Head of caudate nucleus (tissue), 42 donors: ENCODE results near the gene SPRR1A.
"Not testable (repeated sequence)": the region's sequence is repeated elsewhere in the genome, so short reads cannot be mapped to it uniquely, and the experiment has no call there.

Experiments
- DNase-seq, 42 donors: peaks; one replicate each; pipeline versions ENCODE4 v3.0.0 to v3.0.0-alpha.2; 2020 to 2021; ENCODE audit warnings: mixed read lengths in 7 of 42
- intact Hi-C: fragments of 100-400 bp; cut with DNase I; formaldehyde crosslinking; loops from one replicate; pipeline ENCODE4 v1.15.0; 2022

SPRR1A gene

DNA sequence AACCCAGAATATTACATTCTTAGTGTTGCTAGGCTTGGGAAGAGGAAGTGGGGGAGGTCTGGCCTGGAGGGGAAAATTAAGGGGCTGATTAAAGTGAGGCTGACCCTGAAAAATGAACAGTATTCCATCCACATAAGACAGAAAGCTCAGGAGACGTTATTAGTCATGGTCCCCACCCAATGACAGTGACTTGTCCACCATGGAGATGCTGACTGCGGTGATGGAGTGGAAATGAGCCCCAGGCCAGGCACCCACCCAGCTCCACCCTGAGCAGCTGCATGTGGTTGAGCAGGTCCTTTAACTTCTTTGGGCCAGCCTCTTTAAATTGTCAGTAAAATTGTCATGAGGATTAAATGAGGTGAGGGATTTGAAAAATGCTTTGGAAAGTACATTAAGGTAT lies 14.8 kb upstream of the SPRR1A start:
- intact Hi-C loops = no loop called here
- DNase-seq = no peak

DNA sequence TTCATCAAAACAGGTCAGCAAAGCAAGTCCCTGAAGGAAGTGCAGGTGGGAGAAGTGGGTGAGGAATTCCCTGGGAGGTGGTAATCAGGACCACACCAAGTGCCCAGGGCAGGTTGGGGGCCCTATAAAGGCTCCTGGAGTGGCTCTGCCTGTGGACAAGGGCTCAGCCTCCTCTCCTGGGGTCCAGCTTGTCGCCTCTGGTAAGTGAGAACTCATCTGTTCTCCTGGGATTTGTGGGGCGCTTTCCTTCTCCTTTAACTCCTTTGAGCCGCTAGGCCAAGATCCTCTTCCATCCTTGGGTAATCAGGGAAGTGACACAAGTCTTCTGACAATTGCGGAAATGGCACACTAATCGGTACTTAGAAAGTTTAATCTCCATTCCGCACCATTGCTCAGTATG lies 13.4 kb upstream of the SPRR1A start, which contains the start of gene SPRR4:
TSS of gene SPRR4 (plus strand) at position 154 of the 400 bp plus-strand sequence. CDS start 1,243 bp downstream, outside the sequence.
- peak in 1 of 42 donors; percentile 28 for DNase-seq
- intact Hi-C loops = no loop called here

DNA sequence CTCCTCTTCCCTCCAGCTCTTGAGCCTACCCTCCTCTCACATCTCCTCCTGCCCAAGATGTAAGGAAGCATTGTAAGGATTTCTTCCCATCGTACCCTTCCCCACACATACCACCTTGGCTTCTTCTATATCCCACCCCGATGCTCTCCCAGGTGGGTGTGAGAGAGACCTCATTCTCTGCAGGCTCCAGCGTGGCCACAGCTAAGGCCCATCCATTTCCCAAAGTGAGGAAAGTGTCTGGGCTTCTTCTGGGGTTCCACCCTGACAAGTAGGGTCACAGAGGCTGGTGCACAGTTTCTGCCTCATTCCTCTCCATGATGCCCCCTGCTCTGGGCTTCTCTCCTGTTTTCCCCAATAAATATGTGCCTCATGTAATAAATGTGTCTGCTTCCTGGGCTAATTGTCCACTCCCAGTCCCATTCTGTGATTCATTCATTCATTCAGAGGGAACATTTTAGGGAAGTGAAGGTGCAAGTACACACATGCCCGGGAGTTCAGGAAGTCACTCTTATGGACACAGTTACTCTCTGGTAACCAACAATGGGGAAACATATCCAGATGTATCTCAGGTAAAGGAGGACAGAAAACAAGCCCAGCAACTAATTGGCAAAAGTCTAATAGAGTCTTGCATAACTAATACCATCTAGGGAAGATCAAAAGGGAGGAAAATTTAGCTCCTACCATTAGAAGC lies 11.5 kb upstream of the SPRR1A start:
- peak in 1 of 42 donors; percentile 13 for DNase-seq
- intact Hi-C loops = no loop called here

DNA sequence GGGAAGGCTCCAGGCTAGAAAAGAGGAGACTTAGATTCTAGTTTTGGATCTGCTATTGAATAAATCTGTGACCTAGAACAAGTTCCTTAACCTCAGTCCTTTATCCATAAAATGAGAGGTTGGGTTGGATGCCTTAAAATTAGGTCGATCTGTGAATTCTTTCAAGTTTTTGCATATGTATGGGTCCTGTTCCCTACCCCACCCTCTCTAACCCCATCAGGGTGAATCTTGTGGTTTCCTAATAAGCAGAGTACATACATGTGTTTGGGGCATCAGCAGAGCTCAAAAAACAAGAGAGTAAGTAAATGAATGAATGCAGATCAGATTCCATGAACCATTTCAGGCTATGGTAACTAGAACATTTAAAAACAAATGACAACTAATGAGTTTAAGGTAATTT lies 7.2 kb upstream of the SPRR1A start:
- intact Hi-C loops = no loop called here
- no peak for DNase-seq

DNA sequence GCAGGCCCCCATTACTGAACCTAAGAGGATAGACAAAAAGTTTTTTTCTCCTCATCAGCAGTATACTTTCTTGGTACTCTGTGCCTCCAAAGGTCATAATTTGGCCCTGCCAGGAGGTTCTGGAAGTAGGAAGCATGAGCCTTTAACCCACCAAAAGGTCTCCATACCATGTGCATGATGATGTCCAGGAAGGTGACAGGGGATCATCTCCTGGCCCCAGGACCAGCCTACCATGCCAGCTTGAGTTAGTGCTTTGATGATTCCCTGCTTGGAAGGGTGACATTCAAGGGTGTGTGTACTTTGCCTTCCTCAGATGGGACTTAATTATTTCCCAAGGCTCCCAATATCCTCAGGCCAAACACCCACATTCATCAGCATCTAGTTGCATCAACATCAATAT lies 6.3 kb upstream of the SPRR1A start:
- intact Hi-C loops = no loop called here
- peak in 1 of 42 donors; percentile 7 for DNase-seq

DNA sequence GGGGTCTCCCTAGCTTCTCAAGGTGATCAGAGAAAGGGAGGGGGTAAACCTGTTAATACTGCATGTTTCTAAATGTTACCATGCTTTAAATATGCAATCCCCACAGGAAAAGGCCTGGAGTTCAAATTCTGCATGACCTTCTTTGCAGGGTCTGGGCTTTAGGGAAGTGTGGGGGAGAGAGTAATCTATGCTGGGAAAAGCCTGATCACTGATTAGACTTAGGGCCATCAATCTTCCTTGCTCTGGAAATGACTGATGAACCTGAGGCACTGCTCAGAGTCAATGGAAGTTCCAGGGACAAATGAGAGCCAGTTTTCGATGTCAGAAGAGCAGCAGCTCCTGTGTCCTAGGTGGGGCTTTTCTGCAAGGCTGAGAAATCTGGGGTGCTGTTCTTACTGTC lies 3.2 kb upstream of the SPRR1A start:
- intact Hi-C loops = no loop called here
- DNase-seq = peak in 1 of 42 donors; percentile 4

GRCh38 chr1:152981146-152981871 lies 2.6 kb upstream of the SPRR1A start:
- peak in 1 of 42 donors; percentile 24 for DNase-seq
- intact Hi-C loops = no loop called here

- peak in 1 of 42 donors; percentile 8 for DNase-seq
- intact Hi-C loops = no loop called here
Measured at GRCh38 chr1:152982076-152982475, 1.8 kb upstream of the SPRR1A start.

DNA sequence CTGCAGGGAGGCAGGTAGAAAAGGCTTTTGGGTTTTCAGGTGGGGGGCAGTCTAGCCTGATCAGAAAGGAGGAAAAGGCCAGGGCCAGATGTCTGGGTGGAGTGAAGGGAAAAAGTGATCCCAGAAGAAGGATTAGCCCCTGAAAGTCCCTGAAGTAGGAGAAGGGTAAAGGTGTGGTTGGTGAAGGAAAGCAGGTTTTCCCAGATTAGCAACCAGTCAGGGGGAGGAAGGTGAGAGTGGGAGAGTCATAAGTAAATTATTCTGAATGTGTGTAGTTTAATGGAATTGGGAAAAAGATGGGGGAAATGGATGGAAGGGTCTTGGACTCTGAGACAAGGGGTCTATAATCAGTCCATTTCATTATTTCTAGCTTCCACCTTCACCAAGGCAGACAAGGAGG lies 647 bp upstream of the SPRR1A start:
- DNase-seq = no peak
- intact Hi-C loops = no loop called here

DNA sequence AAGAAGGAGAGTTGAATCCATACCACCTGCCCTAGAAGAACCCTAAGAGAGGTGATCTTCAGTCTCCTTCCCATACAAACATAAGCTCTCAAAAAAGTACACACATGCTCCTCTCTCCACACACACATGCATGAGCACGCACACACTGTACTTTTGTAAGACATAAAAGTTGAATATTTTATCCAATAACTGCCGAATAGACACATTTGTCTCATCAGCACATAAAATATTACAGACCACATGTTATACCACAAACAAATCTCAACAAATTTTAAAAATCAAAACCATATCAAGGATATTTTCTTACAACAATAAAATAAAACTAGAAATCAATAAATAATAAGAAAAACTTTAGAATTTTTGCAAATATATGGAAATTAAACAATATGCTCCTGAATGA lies 2.7 kb downstream of the SPRR1A start:
- DNase-seq = no peak
- intact Hi-C loops = no loop called here

- no peak for DNase-seq
- intact Hi-C loops = no loop called here
Measured at GRCh38 chr1:152993186-152993585, 9.3 kb downstream of the SPRR1A start.

DNA sequence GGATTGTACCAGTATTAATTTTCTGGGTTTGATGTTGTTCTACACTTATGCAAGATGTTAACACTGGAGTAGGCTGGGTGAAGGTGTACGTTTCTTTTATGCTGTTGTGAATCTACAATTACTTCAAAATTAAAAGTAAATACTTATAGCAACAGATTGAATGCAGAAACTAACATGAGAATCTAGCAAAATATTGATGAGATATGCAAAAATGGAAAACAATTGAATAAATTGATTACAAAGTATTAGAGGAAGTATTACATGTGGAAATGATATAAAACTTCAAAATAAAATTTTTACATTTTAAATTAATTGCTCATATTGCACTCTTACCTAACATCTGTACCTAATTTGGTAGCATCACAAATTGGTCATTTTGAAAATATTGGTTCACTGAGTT lies 12.0 kb downstream of the SPRR1A start:
- intact Hi-C loops = no loop called here
- DNase-seq = no peak

DNA sequence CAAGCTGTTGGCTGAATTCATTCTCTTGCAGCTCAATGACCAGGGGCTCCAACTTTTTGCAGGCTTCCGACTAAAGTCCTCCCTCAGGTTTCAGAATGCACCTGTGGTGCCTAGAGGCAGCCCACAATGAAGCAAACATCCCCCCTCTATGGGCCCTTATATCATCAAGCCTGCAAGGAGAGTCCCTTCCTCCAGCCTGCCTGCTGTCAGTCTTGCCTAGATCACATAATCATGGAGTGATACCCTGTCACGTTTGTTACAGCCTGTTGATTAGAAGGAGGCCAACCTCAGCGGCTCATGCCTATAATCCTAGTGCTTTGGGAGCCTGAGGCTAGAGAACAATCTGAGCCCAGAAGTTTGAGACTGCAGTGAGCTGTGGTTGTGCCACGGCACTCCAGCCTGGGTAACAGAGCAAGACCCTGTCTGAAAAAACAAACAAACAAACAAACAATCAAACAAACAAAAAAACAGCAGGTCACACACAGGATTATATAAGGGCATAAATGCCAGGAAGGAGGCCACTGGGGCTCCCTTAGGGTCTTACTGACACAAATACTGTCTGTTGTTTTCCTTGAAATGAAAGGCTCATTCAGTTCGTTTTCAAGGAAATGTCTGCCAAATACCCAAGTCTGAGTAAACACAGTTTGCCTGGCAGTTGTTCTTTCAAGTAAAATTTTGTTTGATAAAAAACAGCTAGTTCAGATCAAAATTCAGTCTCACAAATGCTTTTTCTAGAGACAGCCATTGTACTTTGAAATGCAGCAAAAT lies 12.9 kb downstream of the SPRR1A start:
- DNase-seq = peak in 9 of 42 donors; percentile 3 to 59 (median 17)

GRCh38 chr1:152997901-152998300 lies 14.0 kb downstream of the SPRR1A start:
- no peak for DNase-seq
- intact Hi-C loops = no loop called here

More for the DNA sequence above, 12.9 kb downstream of the SPRR1A start:
- intact Hi-C loops = no loop called here

DNA sequence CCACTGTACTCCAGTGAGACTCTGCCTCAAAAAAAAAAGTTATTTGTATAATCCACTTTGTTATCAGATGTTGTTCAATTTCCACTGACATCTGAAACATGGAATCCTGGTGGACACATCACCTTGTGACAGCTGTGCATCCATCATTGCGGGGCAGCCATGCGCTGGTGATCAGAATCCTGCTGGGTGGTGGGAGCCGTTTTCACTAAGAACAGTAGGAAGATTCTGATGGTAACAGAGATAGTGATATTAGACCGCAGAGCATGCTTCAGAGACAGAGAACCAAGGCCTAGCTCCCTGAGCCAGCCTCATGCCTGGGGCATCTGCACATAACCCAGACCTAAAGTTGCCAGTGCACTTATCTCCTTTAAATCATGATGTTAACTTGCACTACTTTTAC lies 14.6 kb downstream of the SPRR1A start:
- DNase-seq = no peak
- intact Hi-C loops = no loop called here

- intact Hi-C loops = no loop called here
- no peak for DNase-seq
Measured at GRCh38 chr1:152999818-153000217, 15.9 kb downstream of the SPRR1A start.

DNA sequence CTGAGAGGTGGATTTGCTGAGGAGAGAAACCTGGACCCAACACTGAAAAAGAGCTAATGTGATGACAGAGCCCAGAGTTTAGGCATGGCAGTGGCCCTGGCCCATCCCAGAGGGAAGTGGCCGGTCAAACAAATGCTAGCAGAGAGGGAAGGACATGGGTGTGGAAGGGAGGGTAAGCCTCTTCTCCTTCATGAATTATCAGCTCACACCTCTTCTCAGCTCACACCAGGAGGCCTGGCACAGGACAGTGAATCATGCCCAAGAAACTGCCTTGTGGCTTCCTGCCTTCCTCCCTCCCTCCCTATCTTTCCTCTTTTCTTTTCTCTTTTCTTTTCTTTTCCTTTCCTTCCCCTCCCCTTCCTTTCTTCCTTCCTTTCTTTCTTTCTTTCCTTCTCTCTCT lies 16.4 kb downstream of the SPRR1A start:
- DNase-seq = no peak
- intact Hi-C loops = no loop called here

GRCh38 chr1:153001382-153001781 lies 17.5 kb downstream of the SPRR1A start, which contains the start of gene SPRR3:
TSS of gene SPRR3 (plus strand) at chr1:153001749. CDS start at chr1:153003021, 1,272 bp downstream.
- no peak for DNase-seq
- intact Hi-C loops = no loop called here

DNA sequence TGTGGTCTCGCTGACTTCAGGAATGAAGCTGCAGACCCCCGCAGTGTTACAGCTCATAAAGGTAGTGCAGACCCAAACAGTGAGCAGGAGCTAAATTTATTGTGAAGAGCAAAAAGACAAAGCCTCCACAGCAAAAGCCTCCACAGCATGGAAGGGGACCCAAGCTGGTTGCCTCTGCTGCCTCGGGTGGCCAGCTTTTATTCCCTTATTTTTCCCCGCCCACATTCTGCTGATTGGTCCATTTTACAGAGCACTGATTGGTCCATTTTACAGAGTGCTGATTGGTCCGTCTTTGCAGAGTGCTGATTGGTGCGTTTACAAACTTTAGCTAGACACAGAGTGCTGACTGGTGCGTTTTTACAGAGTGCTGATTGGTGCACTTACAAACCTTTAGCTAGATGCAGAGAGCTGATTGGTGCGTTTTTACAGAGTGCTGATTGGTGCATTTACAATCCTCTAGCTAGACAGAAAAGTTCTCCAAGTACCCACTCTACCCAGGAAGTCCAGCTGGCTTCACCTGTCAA lies 27.4 kb downstream of the SPRR1A start:
- intact Hi-C loops, DNase-seq: not testable (repeated sequence)

DNA sequence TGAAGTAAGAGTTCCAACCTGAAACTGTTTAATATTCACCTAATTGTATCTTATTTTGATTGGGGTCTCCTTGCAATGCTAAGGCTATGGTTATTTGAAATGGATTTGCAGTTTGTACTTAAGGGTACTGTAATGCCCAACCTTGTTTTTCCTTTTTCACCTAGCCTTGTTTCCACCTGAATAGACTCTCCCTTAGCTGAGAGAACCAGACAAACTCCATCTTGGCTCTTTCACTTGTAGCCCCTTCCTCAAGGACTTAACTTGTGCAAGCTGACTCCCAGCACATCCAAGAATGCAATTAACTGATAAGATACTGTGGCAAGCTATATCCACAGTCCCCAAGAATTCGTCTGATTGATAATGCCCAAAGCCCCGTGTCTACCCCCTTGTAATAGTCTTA lies 37.9 kb downstream of the SPRR1A start:
- DNase-seq, intact Hi-C loops: not testable (repeated sequence)
